OCI-LY1 (cell line): Measurements from ENCODE around the gene FMN1.

ENCODE experiments used
- H2AFZ ChIP-seq: fragments of 200-600 bp; sonication (generic), shearing (Covaris generic); 2 replicates; pipeline ENCODE4 v1.6.0; 2014; ENCODE audit warnings: antibody characterized with exemption, mild to moderate bottlenecking, low read length
- H3F3A ChIP-seq: fragments of 200-600 bp; sonication (generic), shearing (Covaris generic); 2 replicates; pipeline ENCODE4 v1.6.0; 2014; ENCODE audit warnings: mild to moderate bottlenecking, antibody characterized with exemption, low read length, moderate library complexity; ENCODE audit not compliant: insufficient read depth
- H3K27ac ChIP-seq: fragments of 200-600 bp; sonication (generic); 2 replicates; pipeline ENCODE4 v1.5.1; 2014; ENCODE audit warnings: low read length, mixed run types, mild to moderate bottlenecking, low read depth; ENCODE audit not compliant: poor library complexity, severe bottlenecking
- H3K27me3 ChIP-seq: fragments of 200-600 bp; sonication (generic); 2 replicates; pipeline ENCODE4 v1.6.0; 2014; ENCODE audit warnings: antibody characterized with exemption, mild to moderate bottlenecking, low read length, moderate library complexity; ENCODE audit not compliant: insufficient read depth
- H3K36me3 ChIP-seq: fragments of 200-600 bp; sonication (generic); 2 replicates; pipeline ENCODE4 v1.6.1; 2014; ENCODE audit warnings: mild to moderate bottlenecking, antibody characterized with exemption, low read length, moderate library complexity, mixed read lengths; ENCODE audit not compliant: insufficient read depth
- H3K4me1 ChIP-seq: fragments of 200-600 bp; sonication (generic); 2 replicates; pipeline ENCODE4 v1.5.1; 2014; ENCODE audit warnings: mild to moderate bottlenecking, low read length, moderate library complexity; ENCODE audit not compliant: insufficient read depth, severe bottlenecking
- H3K4me2 ChIP-seq: fragments of 200-600 bp; sonication (generic), shearing (Covaris generic); 2 replicates; pipeline ENCODE4 v1.6.1; 2014; ENCODE audit warnings: low read length
- H3K4me3 ChIP-seq: fragments of 200-600 bp; sonication (generic); 2 replicates; pipeline ENCODE4 v1.5.1; 2014; ENCODE audit warnings: low read length, low read depth, mild to moderate bottlenecking, mixed read lengths; ENCODE audit not compliant: poor library complexity, severe bottlenecking
- H3K79me2 ChIP-seq: fragments of 200-600 bp; shearing (Covaris generic); 2 replicates; pipeline ENCODE4 v1.6.1; 2016; ENCODE audit warnings: mixed run types, low read length, mixed read lengths; ENCODE audit not compliant: insufficient read depth
- H3K9ac ChIP-seq: fragments of 200-600 bp; sonication (generic), shearing (Covaris generic); 2 replicates; pipeline ENCODE4 v1.6.1; 2014; ENCODE audit warnings: mild to moderate bottlenecking, low read length, mixed read lengths
- H3K9me2 ChIP-seq: fragments of 200-600 bp; sonication (generic), shearing (Covaris generic); 2 replicates; pipeline ENCODE4 v1.6.1; 2014; ENCODE audit warnings: low read depth, mild to moderate bottlenecking, low read length, mixed read lengths
- H3K9me3 ChIP-seq: fragments of 200-600 bp; shearing (Covaris generic); 2 replicates; pipeline ENCODE4 v1.6.1; 2014; ENCODE audit warnings: low read length, mixed read lengths
- H4K20me1 ChIP-seq: fragments of 200-600 bp; sonication (generic), shearing (Covaris generic); 2 replicates; pipeline ENCODE4 v1.6.0; 2016; ENCODE audit warnings: mild to moderate bottlenecking, low read length; ENCODE audit not compliant: insufficient read depth
- CTCF ChIP-seq: fragments of 200-600 bp; sonication (generic), shearing (Covaris generic); IDR thresholded peaks from 2 replicates; pipeline ENCODE4 v1.5.1; 2017; ENCODE audit warnings: mild to moderate bottlenecking, antibody characterized with exemption, low read length, moderate library complexity, mixed read lengths
- EZH2 ChIP-seq: fragments of 200-600 bp; sonication (generic), shearing (Covaris generic); IDR thresholded peaks from 2 replicates; pipeline ENCODE4 v1.8.0; 2017; ENCODE audit warnings: borderline replicate concordance, mixed run types, mild to moderate bottlenecking, antibody characterized with exemption, low read length, moderate library complexity, mixed read lengths

Gene FMN1

DNA sequence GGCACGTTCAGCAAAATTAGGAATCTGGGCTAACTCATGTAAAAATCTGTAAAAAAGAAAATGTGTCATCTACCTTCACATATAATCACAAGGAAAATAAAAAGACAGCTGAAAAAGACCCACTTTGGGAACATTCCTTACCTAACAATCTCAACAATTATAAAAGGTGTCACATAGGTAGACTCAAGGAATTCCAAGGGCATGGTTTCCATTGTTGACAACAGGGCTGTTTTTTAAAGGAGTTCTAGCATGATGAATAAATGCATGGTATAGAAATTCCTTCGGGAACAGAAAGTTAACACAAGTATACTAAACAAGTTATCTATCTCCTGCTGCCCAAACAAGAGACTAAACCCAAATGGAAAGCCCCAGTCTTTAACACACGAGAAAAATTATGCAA lies 292.5 kb downstream of the FMN1 start:
- H3K4me2 ChIP-seq = no peak overlapping the region
- H3K36me3 ChIP-seq = no peaks in the 10 kb centered on the region
- no peak overlapping the region for H2AFZ ChIP-seq
- TF ChIP-seq CTCF (no peak), EZH2 (no peak)
- no peaks in the 10 kb centered on the region for H3K79me2 ChIP-seq
- H3K27ac ChIP-seq = no peak overlapping the region
- no peaks in the 10 kb centered on the region for H3K9me3 ChIP-seq
- no peak overlapping the region for H3K4me3 ChIP-seq
- H4K20me1 ChIP-seq = no peaks in the 10 kb centered on the region
- no peaks in the 10 kb centered on the region; the same call in 1 of the 2 replicates for H3K27me3 ChIP-seq
- H3K9me2 ChIP-seq = no peaks in the 10 kb centered on the region
- H3F3A ChIP-seq = no peaks in the 10 kb centered on the region
- H3K9ac ChIP-seq = no peak overlapping the region
- H3K4me1 ChIP-seq = peaks cover 6% of the 10 kb centered on the region

GRCh38 chr15:32901192-32901591 lies 293.3 kb downstream of the FMN1 start:
- H4K20me1 ChIP-seq = no peaks in the 10 kb centered on the region
- no peak overlapping the region for H2AFZ ChIP-seq
- no peak overlapping the region for H3K9ac ChIP-seq
- H3K27me3 ChIP-seq = no peaks in the 10 kb centered on the region; the same call in 1 of the 2 replicates
- H3F3A ChIP-seq = no peaks in the 10 kb centered on the region
- no peaks in the 10 kb centered on the region for H3K9me2 ChIP-seq
- TF ChIP-seq CTCF = no peak
- no peak for TF ChIP-seq EZH2
- no peak overlapping the region for H3K4me3 ChIP-seq
- H3K36me3 ChIP-seq = no peaks in the 10 kb centered on the region
- no peaks in the 10 kb centered on the region for H3K79me2 ChIP-seq
- H3K4me2 ChIP-seq = no peak overlapping the region
- no peaks in the 10 kb centered on the region for H3K9me3 ChIP-seq
- H3K27ac ChIP-seq = no peak overlapping the region
- H3K4me1 ChIP-seq = peaks cover 6% of the 10 kb centered on the region

DNA sequence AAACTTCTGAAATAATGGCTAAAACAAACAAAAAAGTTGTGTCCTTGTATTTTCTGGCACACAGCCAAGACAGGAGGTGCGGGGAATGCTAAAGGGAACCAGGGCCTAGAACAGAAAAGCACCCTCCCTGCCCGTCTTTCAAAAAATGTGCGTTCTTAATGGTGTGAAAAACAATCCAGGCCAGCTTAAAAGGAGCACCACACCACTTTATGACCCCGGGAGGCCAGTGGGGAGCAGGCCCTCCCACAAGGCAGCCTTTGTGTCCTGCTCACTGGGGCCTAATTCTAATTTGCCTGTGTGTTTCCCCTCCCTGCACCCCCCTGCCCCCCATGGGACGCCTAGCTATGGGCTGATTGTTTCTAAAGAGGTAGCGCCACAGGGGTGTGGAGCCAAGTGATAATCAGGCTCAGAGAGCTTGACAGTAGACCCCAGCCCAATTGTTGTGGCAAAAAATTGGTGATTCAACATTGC lies 295.4 kb downstream of the FMN1 start:
- H3K9ac ChIP-seq = no peak overlapping the region
- H3K4me2 ChIP-seq = no peak overlapping the region
- TF ChIP-seq EZH2 (no peak), CTCF (no peak)

More for the DNA sequence above, 295.4 kb downstream of the FMN1 start:
- no peaks in the 10 kb centered on the region for H3F3A ChIP-seq
- no peaks in the 10 kb centered on the region for H3K36me3 ChIP-seq
- H3K4me1 ChIP-seq = peaks cover 6% of the 10 kb centered on the region
- no peak overlapping the region for H2AFZ ChIP-seq
- H3K9me3 ChIP-seq = no peaks in the 10 kb centered on the region
- no peak overlapping the region for H3K27ac ChIP-seq
- H3K4me3 ChIP-seq = no peak overlapping the region
- no peaks in the 10 kb centered on the region for H3K9me2 ChIP-seq
- H3K79me2 ChIP-seq = no peaks in the 10 kb centered on the region
- no peaks in the 10 kb centered on the region for H4K20me1 ChIP-seq
- no peaks in the 10 kb centered on the region; the same call in 1 of the 2 replicates for H3K27me3 ChIP-seq
